Nephron progenitor cell (in vitro differentiated cells): ENCODE measurements around the gene SPANXN4.

ENCODE experiments used
- DNase-seq: peaks from one replicate; pipeline ENCODE4 v3.0.0; 2021
- H3K27ac Mint-ChIP-seq: 2 replicates; pipeline ENCODE4 v1.8.0; 2021; ENCODE audit warnings: mild to moderate bottlenecking, moderate library complexity, mixed read lengths
- H3K27me3 Mint-ChIP-seq: 2 replicates; pipeline ENCODE4 v1.8.0; 2021; ENCODE audit warnings: mild to moderate bottlenecking, low read depth, mixed read lengths; ENCODE audit not compliant: poor library complexity
- H3K36me3 Mint-ChIP-seq: 2 replicates; pipeline ENCODE4 v1.8.0; 2021; ENCODE audit warnings: low read depth, mixed read lengths
- H3K4me1 Mint-ChIP-seq: 2 replicates; pipeline ENCODE4 v1.8.0; 2021; ENCODE audit warnings: mixed read lengths
- H3K4me3 Mint-ChIP-seq: 2 replicates; pipeline ENCODE4 v1.8.0; 2021; ENCODE audit warnings: mild to moderate bottlenecking, moderate library complexity, mixed read lengths
- H3K9me3 Mint-ChIP-seq: 2 replicates; pipeline ENCODE4 v1.8.0; 2021; ENCODE audit warnings: mild to moderate bottlenecking, moderate library complexity, mixed read lengths
- TF ChIP-seq, protein P1 (sequence below): fragments of 200-600 bp; sonication (generic); IDR thresholded peaks from 2 replicates; pipeline ENCODE4 v1.5.0; 2021; ENCODE audit warnings: antibody characterized with exemption

The SPANXN4 gene

DNA sequence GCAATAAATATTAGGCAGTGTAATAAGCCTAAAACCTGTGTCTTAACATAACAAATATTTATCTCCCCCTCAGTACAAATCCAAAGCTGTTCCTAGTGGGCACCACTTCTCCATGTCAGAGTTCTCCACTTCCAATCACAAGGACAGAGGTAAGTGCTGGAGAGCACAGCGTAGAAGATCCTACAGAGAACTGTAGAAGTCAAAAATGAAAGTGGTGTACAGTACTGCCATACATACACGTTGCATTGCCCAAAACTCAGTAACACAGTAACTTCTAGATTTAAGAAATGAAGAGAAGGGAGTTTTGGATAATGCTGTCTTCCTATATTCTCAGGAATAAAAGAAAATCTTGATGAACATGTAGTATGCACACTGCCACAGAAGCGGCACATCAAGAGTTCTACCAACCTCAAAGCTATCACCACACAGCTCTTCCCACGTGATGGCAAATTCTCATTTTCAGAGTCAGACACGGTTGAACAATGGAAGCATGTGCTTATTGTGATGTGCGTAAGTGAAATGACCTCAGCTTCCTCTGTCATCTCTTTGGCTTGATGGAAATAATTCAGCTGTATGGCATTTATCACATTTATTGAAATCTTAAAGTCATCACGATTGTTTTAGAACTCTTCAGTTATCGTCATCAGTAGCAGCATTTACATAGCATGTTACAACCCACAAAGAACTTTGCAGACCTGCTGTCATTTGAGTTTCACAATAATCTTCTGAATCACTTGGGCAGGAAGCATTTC is 27.1 kb upstream of the SPANXN4 start:
- no peak overlapping the region for H3K27ac Mint-ChIP-seq
- no peak for DNase-seq
- no peaks in the 10 kb centered on the region for H3K4me1 Mint-ChIP-seq
- no peaks in the 10 kb centered on the region for H3K36me3 Mint-ChIP-seq
- H3K9me3 Mint-ChIP-seq = peaks cover 27% of the 10 kb centered on the region
- TF ChIP-seq, protein P1, sequence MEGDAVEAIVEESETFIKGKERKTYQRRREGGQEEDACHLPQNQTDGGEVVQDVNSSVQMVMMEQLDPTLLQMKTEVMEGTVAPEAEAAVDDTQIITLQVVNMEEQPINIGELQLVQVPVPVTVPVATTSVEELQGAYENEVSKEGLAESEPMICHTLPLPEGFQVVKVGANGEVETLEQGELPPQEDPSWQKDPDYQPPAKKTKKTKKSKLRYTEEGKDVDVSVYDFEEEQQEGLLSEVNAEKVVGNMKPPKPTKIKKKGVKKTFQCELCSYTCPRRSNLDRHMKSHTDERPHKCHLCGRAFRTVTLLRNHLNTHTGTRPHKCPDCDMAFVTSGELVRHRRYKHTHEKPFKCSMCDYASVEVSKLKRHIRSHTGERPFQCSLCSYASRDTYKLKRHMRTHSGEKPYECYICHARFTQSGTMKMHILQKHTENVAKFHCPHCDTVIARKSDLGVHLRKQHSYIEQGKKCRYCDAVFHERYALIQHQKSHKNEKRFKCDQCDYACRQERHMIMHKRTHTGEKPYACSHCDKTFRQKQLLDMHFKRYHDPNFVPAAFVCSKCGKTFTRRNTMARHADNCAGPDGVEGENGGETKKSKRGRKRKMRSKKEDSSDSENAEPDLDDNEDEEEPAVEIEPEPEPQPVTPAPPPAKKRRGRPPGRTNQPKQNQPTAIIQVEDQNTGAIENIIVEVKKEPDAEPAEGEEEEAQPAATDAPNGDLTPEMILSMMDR = no peak
- H3K4me3 Mint-ChIP-seq = no peak overlapping the region
- no peaks in the 10 kb centered on the region for H3K27me3 Mint-ChIP-seq

DNA sequence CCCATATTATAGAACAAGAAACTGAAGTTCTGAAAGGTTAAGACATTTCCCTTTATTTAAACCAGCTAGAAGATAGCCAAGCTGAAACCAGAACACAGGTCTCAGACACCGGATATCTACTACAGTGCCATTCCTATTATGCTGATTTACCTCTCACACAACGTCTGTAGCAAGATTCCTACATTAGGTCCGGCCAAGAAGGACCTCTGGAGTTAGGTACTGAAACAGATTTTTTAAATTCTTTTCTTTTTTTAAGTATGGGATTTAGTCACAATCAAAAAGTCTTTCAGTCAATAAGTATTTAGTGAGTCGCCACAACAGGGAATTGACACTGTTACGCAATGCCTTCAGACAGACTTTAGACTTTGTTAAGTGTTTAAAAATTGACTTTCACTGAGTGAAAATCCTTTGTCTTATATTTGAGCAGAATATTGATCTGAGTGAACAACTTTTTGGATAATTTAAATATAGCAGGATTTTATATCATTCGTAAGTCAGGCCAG is 26.5 kb upstream of the SPANXN4 start:
- Mint-ChIP-seq H3K27ac (no peak overlapping the region), H3K36me3 (no peaks in the 10 kb centered on the region), H3K27me3 (no peaks in the 10 kb centered on the region), H3K9me3 (peaks cover 26% of the 10 kb centered on the region), H3K4me3 (no peak overlapping the region), H3K4me1 (no peaks in the 10 kb centered on the region)
- DNase-seq = no peak
- TF ChIP-seq, protein P1 = no peak

DNA sequence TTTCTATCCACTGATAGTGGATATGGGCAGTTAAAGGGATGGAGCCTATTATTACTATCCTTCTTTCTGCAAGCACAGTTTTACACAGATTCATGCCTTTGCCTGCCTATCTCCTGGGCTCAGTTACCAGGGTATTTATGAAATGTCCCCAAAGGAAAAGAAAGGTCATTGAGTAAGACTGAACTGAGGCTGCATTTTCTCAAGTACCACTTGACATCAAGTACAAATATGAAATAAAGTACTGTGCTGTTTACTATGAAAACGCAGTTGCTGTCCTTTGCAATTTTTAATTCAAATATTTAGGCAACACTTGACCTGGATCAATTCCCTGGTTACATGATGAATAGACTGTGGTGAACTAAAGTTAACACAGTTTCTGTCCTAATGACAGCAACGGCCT is 23.5 kb upstream of the SPANXN4 start:
- H3K27me3 Mint-ChIP-seq = peaks cover 4% of the 10 kb centered on the region

DNA sequence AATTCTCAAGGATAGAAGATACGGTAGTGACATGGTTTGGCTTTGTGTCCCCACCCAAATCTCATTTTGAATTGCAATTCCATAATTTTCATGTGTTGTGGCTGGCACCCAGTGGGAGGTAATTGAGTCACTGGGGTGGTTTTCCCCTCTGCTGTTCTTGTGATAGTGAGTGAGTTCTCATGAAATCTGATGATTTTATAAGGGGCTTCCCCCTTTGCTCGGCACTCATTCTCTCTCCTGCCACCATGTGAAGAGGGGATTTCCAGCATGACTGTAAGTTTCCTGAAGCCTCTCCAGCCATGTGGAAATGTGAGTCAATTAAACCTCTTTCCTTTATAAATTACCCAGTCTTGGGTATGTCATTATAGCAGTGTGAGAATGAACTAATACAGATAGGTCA is 8.5 kb upstream of the SPANXN4 start:
- H3K27me3 Mint-ChIP-seq = no peaks in the 10 kb centered on the region
- DNase-seq = no peak
- peaks cover 47% of the 10 kb centered on the region for H3K9me3 Mint-ChIP-seq
- no peak overlapping the region for H3K27ac Mint-ChIP-seq
- peaks cover 5% of the 10 kb centered on the region for H3K4me1 Mint-ChIP-seq
- H3K4me3 Mint-ChIP-seq = no peak overlapping the region
- no peaks in the 10 kb centered on the region for H3K36me3 Mint-ChIP-seq
- TF ChIP-seq, protein P1 = no peak

More for the DNA sequence above, 23.5 kb upstream of the SPANXN4 start:
- DNase-seq = no peak
- Mint-ChIP-seq H3K4me3 (no peak overlapping the region), H3K9me3 (peaks cover 17% of the 10 kb centered on the region), H3K4me1 (no peaks in the 10 kb centered on the region), H3K36me3 (no peaks in the 10 kb centered on the region), H3K27ac (no peak overlapping the region)
- TF ChIP-seq, protein P1 = no peak

DNA sequence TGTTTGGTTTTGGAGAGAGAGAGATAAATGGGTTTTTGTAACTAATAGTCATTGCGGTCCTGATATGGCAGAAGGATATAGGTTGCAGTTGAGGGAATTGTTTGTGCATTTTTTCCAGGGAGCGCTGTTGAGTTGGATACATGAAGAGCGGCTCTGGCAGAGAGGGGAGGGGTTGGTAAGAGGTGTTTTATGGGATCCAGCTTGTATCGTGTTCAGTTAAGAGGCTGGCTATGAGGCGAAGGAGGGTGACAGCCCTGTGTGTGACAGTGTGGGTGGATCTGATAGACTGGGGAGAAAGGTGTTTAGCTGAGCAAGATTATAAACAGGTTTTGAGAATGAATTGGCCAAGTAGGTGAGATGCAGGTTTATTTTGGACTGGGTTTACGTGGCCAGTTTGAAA is 1.5 kb downstream of the SPANXN4 start:
- Mint-ChIP-seq H3K27ac (no peak overlapping the region), H3K27me3 (no peaks in the 10 kb centered on the region), H3K4me1 (no peaks in the 10 kb centered on the region), H3K4me3 (no peak overlapping the region), H3K9me3 (peaks cover 34% of the 10 kb centered on the region), H3K36me3 (no peaks in the 10 kb centered on the region)
- TF ChIP-seq, protein P1 = no peak
- peak; percentile 1 for DNase-seq

DNA sequence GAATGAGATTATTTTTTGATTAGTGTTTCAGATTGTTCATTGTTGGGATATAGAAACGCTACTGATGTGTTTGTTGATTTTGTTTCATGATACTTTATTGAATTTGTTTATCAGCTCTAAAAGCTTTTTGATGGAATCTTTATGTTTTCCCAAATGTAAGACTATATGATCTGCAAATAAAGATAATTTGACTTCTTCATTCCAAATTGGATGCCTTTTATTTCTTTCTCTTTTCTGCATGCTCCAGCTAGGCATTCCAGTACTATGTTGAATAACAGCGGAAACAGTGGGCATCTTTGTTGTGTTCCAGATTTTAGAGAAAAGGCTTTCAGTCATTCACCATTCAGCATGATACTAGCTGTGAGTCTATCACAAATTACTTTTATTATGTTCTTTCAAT is 21.8 kb downstream of the SPANXN4 start:
- H3K4me3 Mint-ChIP-seq = no peak overlapping the region
- peaks cover 56% of the 10 kb centered on the region for H3K9me3 Mint-ChIP-seq
- no peaks in the 10 kb centered on the region for H3K27me3 Mint-ChIP-seq
- H3K4me1 Mint-ChIP-seq = no peaks in the 10 kb centered on the region
- no peak overlapping the region for H3K27ac Mint-ChIP-seq
- TF ChIP-seq, protein P1 = no peak
- no peak for DNase-seq
- H3K36me3 Mint-ChIP-seq = no peaks in the 10 kb centered on the region
